Neural progenitor cell (in vitro differentiated cells): ENCODE data around the gene C14orf132. TPM values are rescaled to one million over a fixed set of nuclear protein-coding genes. Genes with fewer than 3 reads are reported as not detected.

Experiments
- DNase-seq: peaks from one replicate; pipeline ENCODE4 v3.0.0-alpha.2; 2016; ENCODE audit warnings: low spot score
- H2AFZ ChIP-seq: fragments of 200-600 bp; sonication (generic); replicated peaks from 2 replicates; pipeline ENCODE4 v1.6.1; 2016; ENCODE audit warnings: antibody characterized with exemption
- H3F3A ChIP-seq: fragments of 200-600 bp; sonication (generic); 2 replicates; pipeline ENCODE4 v1.6.1; 2016; ENCODE audit warnings: antibody characterized with exemption, low read depth
- H3K27ac ChIP-seq: fragments of 200-600 bp; sonication (generic); 2 replicates; pipeline ENCODE4 v1.5.1; 2016; ENCODE audit warnings: mild to moderate bottlenecking
- H3K27me3 ChIP-seq: fragments of 200-600 bp; sonication (generic); 2 replicates; pipeline ENCODE4 v1.6.1; 2016; ENCODE audit warnings: mild to moderate bottlenecking, moderate library complexity
- H3K36me3 ChIP-seq: fragments of 200-600 bp; sonication (generic); 2 replicates; pipeline ENCODE4 v1.5.1; 2016
- H3K4me1 ChIP-seq: fragments of 200-600 bp; sonication (generic); 2 replicates; pipeline ENCODE4 v1.6.1; 2016; ENCODE audit warnings: mixed run types
- H3K4me2 ChIP-seq: fragments of 200-600 bp; sonication (generic); 2 replicates; pipeline ENCODE4 v1.6.1; 2016
- H3K4me3 ChIP-seq: fragments of 200-600 bp; sonication (generic); 2 replicates; pipeline ENCODE4 v1.5.1; 2016
- H3K79me2 ChIP-seq: fragments of 200-600 bp; sonication (generic); 2 replicates; pipeline ENCODE4 v1.6.1; 2016; ENCODE audit warnings: low read depth
- H3K9ac ChIP-seq: fragments of 200-600 bp; sonication (generic); 2 replicates; pipeline ENCODE4 v1.6.1; 2016
- H3K9me3 ChIP-seq: fragments of 200-600 bp; sonication (generic); 2 replicates; pipeline ENCODE4 v1.5.1; 2016; ENCODE audit warnings: low read depth
- H4K20me1 ChIP-seq: fragments of 200-600 bp; sonication (generic); 2 replicates; pipeline ENCODE4 v1.6.1; 2016; ENCODE audit warnings: low read depth
- H3K27ac Mint-ChIP-seq: 3 replicates; pipeline ENCODE4 v1.8.0; 2021; ENCODE audit warnings: mixed read lengths
- H3K27me3 Mint-ChIP-seq: 2 replicates; pipeline ENCODE4 v1.8.0; 2022; ENCODE audit warnings: low read depth, mild to moderate bottlenecking, inconsistent platforms, moderate library complexity, mixed read lengths; ENCODE audit not compliant: insufficient read depth
- H3K36me3 Mint-ChIP-seq: 3 replicates; pipeline ENCODE4 v1.8.0; 2021; ENCODE audit warnings: mixed read lengths
- H3K4me1 Mint-ChIP-seq: 3 replicates; pipeline ENCODE4 v1.8.0; 2021; ENCODE audit warnings: mixed read lengths
- H3K4me3 Mint-ChIP-seq: 3 replicates; pipeline ENCODE4 v1.8.0; 2021; ENCODE audit warnings: mild to moderate bottlenecking, moderate library complexity, mixed read lengths
- H3K9me3 Mint-ChIP-seq: 3 replicates; pipeline ENCODE4 v1.8.0; 2020; ENCODE audit warnings: mixed read lengths
- CTCF ChIP-seq: fragments of 200-600 bp; sonication (generic); IDR thresholded peaks from 2 replicates; pipeline ENCODE4 v1.5.1; 2017; ENCODE audit warnings: antibody characterized with exemption, mild to moderate bottlenecking
- EZH2 ChIP-seq: fragments of 200-600 bp; sonication (generic); IDR thresholded peaks from 2 replicates; pipeline ENCODE4 v1.6.1; 2017; ENCODE audit warnings: antibody characterized with exemption, mild to moderate bottlenecking, moderate library complexity
- EZH2phosphoT487 ChIP-seq: fragments of 200-600 bp; sonication (generic); IDR thresholded peaks from 2 replicates; pipeline ENCODE4 v1.6.1; 2017; ENCODE audit warnings: antibody characterized with exemption
- total RNA-seq: library from RNA; depleted of rRNA; stranded (reverse); fragments of >200 nt; gene quantifications from 2 replicates; pipeline ENCODE4 v1.2.3, GENCODE V29; 2015; ENCODE audit warnings: low replicate concordance

C14orf132 gene
- total RNA-seq, 1 donor from 2014 or later: 8.1 TPM

GRCh38 chr14:96089401-96089800, 50.2 kb downstream of the C14orf132 start:
- Histone ChIP-seq H3F3A (no peaks in the 10 kb centered on the region), H3K9ac (no peak overlapping the region), H3K9me3 (no peaks in the 10 kb centered on the region), H2AFZ (no peak overlapping the region), H3K4me2 (no peak overlapping the region), H4K20me1 (no peaks in the 10 kb centered on the region), H3K27me3 (no peaks in the 10 kb centered on the region), H3K4me3 (no peak overlapping the region), H3K79me2 (no peaks in the 10 kb centered on the region), H3K27ac (no peak overlapping the region), H3K4me1 (no peaks in the 10 kb centered on the region), H3K36me3 (no peaks in the 10 kb centered on the region)
- Mint-ChIP-seq H3K27me3 (peaks cover 3% of the 10 kb centered on the region), H3K36me3 (peaks cover 20% of the 10 kb centered on the region), H3K9me3 (no peaks in the 10 kb centered on the region), H3K4me1 (peaks cover 15% of the 10 kb centered on the region), H3K4me3 (no peak overlapping the region), H3K27ac (no peak overlapping the region)
- no peak for DNase-seq
- TF ChIP-seq CTCF (no peak), EZH2 (no peak), EZH2phosphoT487 (no peak)

GRCh38 chr14:96090441-96091148, 51.4 kb downstream of the C14orf132 start:
- DNase-seq: no peak
- H3K36me3 Mint-ChIP-seq: peaks cover 20% of the 10 kb centered on the region
- Histone ChIP-seq H3K27me3 (no peaks in the 10 kb centered on the region), H3K4me3 (no peak overlapping the region), H3K4me1 (peaks cover 3% of the 10 kb centered on the region), H3K27ac (no peak overlapping the region), H3K9me3 (no peaks in the 10 kb centered on the region), H3K79me2 (no peaks in the 10 kb centered on the region), H3K36me3 (no peaks in the 10 kb centered on the region), H3K4me2 (no peak overlapping the region), H4K20me1 (no peaks in the 10 kb centered on the region), H3F3A (no peaks in the 10 kb centered on the region), H2AFZ (no peak overlapping the region), H3K9ac (no peak overlapping the region)
- no peaks in the 10 kb centered on the region for H3K9me3 Mint-ChIP-seq
- H3K27ac Mint-ChIP-seq: no peak overlapping the region
- no peak overlapping the region for H3K4me3 Mint-ChIP-seq
- no peak for TF ChIP-seq EZH2phosphoT487
- no peak for TF ChIP-seq CTCF
- no peak for TF ChIP-seq EZH2
- H3K27me3 Mint-ChIP-seq: peaks cover 3% of the 10 kb centered on the region
- peaks cover 15% of the 10 kb centered on the region for H3K4me1 Mint-ChIP-seq

GRCh38 chr14:96091149-96091693, 52.1 kb downstream of the C14orf132 start:
- peaks cover 19% of the 10 kb centered on the region for H3K4me1 Mint-ChIP-seq
- Histone ChIP-seq H3K27ac (no peak overlapping the region), H3K4me3 (no peak overlapping the region), H2AFZ (no peak overlapping the region), H4K20me1 (no peaks in the 10 kb centered on the region), H3K9ac (no peak overlapping the region), H3K4me1 (peaks cover 8% of the 10 kb centered on the region), H3F3A (no peaks in the 10 kb centered on the region), H3K36me3 (no peaks in the 10 kb centered on the region), H3K9me3 (no peaks in the 10 kb centered on the region), H3K4me2 (no peak overlapping the region), H3K27me3 (no peaks in the 10 kb centered on the region), H3K79me2 (no peaks in the 10 kb centered on the region)
- peaks cover 4% of the 10 kb centered on the region for H3K27me3 Mint-ChIP-seq
- TF ChIP-seq EZH2phosphoT487: no peak
- no peak for TF ChIP-seq CTCF
- TF ChIP-seq EZH2: no peak
- no peak for DNase-seq
- H3K27ac Mint-ChIP-seq: no peak overlapping the region
- no peaks in the 10 kb centered on the region for H3K9me3 Mint-ChIP-seq
- H3K36me3 Mint-ChIP-seq: peaks cover 20% of the 10 kb centered on the region
- no peak overlapping the region for H3K4me3 Mint-ChIP-seq
